Stimulated activated CD4-positive, alpha-beta T cell treated with anti-CD3 and anti-CD28 coated beads, Interleukin-1b, Interleukin-23, amount 100 ng/mL, for 4 hours (primary cell): ENCODE data around the gene KRTAP22-2.

Experiments used
- DNase-seq, 2 donors: peaks; one replicate each; pipeline ENCODE4 v3.0.0-alpha.2; 2020; ENCODE audit warnings: low read depth in 2 of 2

Gene KRTAP22-2

DNA sequence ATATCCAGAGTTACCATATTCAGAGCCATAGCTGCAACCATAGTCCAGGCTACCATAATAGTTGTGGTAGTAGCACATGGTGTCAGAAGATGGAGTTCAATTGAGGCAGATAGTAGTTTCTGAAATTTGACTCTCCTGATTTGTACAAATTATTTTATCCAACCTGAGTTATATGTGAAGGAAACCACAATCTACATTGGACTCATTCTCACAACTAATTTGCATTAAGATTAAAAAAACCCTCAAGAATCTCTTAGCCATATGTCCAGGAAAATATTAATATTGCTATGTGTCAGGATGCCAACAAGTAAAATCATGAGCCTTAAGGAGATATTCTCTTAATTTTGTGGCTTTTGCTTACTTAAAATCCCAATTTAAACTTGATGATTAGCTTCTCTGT is at the start of gene KRTAP22-2:
KRTAP22-2 (minus strand) TSS at position 101 of the 400 bp plus-strand sequence.
- DNase-seq = no peak

- no peak for DNase-seq
Measured at GRCh38 chr21:30638686-30639085, 48.5 kb upstream of the KRTAP22-2 start.

GRCh38 chr21:30634906-30635305 is 44.7 kb upstream of the KRTAP22-2 start, which contains the start of gene KRTAP20-2:
KRTAP20-2 (plus strand) TSS chr21:30635206; CDS start chr21:30635264, 58 bp downstream.
- DNase-seq = no peak

GRCh38 chr21:30629200-30629599 is 39.0 kb upstream of the KRTAP22-2 start:
- DNase-seq = no peak

DNA sequence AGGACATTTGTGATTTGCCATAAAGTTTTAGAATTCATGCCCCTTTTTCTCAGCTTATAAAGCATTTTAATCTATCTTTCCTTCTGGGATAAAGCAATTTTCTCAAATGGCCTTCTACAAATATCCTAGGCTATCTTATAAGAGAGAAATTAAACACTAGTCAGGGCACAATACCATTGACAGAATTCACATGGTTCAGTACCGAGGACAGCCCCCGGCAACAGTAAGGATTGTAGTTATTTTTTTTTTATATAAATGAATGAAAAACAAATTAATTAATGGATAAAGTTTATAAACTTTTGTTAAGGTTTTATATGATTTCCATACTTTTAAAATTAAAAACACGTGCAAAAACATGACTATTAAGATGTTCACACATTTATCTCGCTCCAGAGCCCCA is 37.9 kb upstream of the KRTAP22-2 start:
- no peak for DNase-seq

DNA sequence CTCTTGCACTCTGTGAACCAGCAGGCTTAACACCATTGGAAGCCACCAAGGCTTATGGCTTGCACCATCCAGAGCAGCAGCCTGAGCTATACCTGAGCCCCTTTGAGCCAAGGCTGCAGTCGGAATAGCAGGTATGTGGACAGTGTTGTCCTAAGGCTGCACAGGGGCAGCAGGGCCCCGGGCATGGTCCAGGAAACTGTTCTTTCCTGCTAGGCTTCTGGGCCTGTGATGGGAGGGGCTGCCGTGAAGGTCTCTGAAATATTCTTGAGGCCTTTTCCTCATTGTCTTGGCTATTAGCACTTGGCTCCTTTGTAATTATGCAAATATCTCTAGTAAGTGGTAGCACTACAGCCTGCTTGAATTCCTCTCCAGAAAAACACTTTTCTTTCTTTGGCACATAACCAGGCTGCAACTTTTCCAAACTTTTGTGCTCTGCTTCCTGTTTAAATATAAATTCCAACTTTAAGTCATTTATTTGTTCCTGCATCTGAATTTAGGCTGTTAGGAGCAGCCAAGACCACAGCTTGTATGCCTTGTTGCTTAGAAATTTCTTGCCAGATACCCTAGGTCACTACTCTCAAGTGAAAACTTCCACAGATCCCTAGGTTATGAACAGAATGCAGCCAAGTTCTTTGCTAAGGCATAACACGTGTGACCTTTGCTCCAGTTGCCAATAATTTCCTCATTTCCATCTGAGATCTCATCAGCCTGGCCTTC is 35.4 kb upstream of the KRTAP22-2 start:
- DNase-seq = no peak

DNA sequence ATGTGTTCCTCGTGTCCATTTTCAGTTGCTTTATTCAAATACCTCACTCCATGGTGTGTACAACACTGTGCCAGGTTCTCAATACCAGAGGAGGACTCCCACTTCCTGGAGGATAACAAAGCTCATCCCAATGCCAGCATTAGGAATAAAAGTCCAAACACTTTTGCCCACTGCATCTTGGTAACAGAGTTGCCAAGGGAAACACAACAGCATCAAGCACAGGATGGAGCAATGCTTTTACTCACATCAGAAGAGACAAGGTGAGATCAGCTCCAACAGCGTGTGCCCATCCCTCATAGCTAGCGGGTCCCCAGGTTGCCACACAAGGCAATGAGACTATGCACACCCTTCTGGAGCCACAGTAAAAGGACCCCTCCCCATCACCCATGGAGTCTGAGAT is 33.2 kb upstream of the KRTAP22-2 start:
- no peak for DNase-seq

- no peak for DNase-seq
Measured at GRCh38 chr21:30620522-30620921, 30.3 kb upstream of the KRTAP22-2 start, which contains the start of gene KRTAP20-4. KRTAP20-4 (plus strand) TSS chr21:30620627.

DNA sequence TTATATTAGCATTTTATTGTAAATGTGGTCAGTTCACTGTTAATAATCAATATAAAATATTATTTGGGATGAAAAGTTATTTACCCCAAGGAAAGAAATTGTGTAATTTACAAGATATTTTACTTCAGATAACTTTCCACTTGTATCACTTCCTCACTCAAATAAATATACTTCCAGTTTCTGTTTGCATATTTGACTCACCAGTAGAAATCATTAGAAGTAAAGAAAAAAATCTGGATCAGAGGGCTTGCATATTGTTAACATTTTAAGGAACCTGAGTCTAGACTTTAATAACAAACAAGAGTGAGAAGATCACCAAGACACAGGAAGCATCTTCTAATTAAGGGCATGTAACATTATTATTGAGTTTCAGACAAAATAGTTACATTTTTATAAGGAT is 29.9 kb upstream of the KRTAP22-2 start:
- no peak for DNase-seq

GRCh38 chr21:30616125-30616524 is 25.9 kb upstream of the KRTAP22-2 start, which contains the start of gene KRTAP20-1:
KRTAP20-1 (plus strand) TSS chr21:30616425; CDS start chr21:30616455, 30 bp downstream.
- DNase-seq = no peak

- DNase-seq = no peak
Measured at GRCh38 chr21:30615199-30615598, 25.0 kb upstream of the KRTAP22-2 start.

DNA sequence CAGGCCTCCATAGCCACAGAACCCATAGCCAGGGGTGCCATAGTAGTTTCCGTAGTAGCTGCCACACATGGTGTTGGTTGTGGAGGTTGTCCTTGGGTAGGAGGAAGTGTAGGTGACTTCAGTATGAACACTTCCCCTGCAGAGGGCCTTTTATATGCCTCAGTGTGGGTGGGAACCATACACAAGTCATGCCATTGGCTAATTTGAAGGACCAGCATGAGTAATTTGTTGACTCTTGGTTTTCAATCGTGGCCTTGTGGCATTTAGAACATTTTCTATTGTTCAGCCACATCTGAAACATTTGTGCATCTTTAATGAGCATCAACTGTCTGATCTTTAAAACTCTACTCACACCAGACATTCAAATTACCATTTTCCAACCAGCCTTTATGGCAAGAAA is 23.6 kb upstream of the KRTAP22-2 start, which contains the start of gene KRTAP6-1:
KRTAP6-1 (minus strand) TSS at position 95 of the 400 bp plus-strand sequence; CDS start at position 69, 26 bp downstream.
- DNase-seq = no peak

- no peak for DNase-seq
Measured at GRCh38 chr21:30612132-30612531, 21.9 kb upstream of the KRTAP22-2 start.

- no peak for DNase-seq
Measured at GRCh38 chr21:30605968-30606367, 15.8 kb upstream of the KRTAP22-2 start.

- DNase-seq = no peak
Measured at GRCh38 chr21:30600787-30601186, 10.6 kb upstream of the KRTAP22-2 start, which contains the start of gene KRTAP22-1. KRTAP22-1 (plus strand) TSS chr21:30601087.

- no peak for DNase-seq
Measured at GRCh38 chr21:30598802-30599201, 8.6 kb upstream of the KRTAP22-2 start, which contains the start of gene KRTAP6-2. KRTAP6-2 (minus strand) TSS chr21:30598902; CDS start chr21:30598874, 28 bp downstream.

GRCh38 chr21:30592140-30592539 is 1.9 kb upstream of the KRTAP22-2 start, which contains the start of gene KRTAP6-3:
KRTAP6-3 (plus strand) TSS chr21:30592440; CDS start chr21:30592446, 6 bp downstream.
- DNase-seq = no peak

DNA sequence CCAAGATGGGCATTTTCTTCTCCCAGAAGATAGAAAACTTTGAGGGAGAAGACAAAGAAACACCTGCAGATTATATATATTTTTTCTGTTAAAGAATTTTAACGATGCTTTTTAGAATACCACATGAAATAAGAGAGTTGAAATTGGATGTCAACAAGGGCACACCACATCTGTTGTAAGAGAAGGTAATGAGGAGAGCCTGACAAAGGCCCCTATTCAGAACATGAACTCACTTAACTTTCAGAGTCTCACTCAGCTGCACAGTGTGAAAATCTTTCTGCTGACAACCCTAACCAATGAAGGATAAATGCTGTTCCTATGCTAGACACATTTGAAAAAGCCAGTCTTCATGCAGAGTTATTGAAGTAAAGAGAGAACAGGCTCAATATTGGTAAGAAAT is 7.3 kb downstream of the KRTAP22-2 start:
- DNase-seq = no peak

DNA sequence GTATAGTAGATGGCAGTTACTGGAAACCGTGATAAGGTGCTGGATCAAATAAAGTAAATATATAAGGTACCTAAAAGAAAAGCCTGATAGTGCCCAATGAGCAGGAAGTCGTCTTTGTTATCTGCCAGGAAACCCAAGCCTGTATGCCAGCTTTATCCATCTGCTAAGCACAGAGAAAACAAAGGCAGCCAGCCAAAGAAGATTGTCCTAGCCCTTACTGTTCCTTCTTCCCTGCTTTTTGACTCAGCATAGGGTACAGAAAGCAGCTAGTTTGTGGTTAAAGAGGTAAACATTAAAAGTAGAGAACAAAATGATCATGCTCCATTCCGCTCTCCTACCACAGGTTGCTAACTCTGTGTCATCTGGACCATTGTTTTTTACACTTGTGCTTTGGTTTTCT is 10.1 kb downstream of the KRTAP22-2 start:
- DNase-seq = no peak

- DNase-seq = no peak
Measured at GRCh38 chr21:30579346-30579745, 10.9 kb downstream of the KRTAP22-2 start.

- DNase-seq = no peak
Measured at GRCh38 chr21:30577766-30578165, 12.4 kb downstream of the KRTAP22-2 start.

DNA sequence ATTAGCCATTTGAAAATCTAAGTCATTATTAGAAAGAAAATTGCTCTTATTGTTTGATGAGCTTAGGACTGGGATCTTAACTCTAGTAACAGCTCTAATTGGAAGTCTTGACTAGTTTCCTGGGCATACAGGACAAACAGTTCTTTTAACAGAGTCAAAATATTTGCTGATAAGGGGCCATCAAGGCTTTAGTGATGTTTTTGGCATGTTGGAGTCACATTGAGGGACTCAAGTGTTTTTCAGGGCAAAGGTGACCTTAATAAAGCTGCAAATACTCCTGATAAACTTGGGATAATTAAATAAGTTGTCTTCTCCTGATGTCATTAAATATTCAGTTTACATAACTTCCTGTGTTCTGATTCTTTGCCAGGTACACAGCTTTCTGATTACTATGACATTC is 22.6 kb downstream of the KRTAP22-2 start:
- DNase-seq = no peak

- DNase-seq = no peak
Measured at GRCh38 chr21:30563630-30564029, 26.6 kb downstream of the KRTAP22-2 start.
